NCI-H1436 (cell line): ENCODE results near the gene ELF1.
"Not testable (repeated sequence)": the region's sequence is repeated elsewhere in the genome, so short reads cannot be mapped to it uniquely, and the experiment has no call there.

Experiments
- DNase-seq: peaks from one replicate; lab custom pipeline; 2025; lab: John Stamatoyannopoulos, UW

Gene ELF1

DNA sequence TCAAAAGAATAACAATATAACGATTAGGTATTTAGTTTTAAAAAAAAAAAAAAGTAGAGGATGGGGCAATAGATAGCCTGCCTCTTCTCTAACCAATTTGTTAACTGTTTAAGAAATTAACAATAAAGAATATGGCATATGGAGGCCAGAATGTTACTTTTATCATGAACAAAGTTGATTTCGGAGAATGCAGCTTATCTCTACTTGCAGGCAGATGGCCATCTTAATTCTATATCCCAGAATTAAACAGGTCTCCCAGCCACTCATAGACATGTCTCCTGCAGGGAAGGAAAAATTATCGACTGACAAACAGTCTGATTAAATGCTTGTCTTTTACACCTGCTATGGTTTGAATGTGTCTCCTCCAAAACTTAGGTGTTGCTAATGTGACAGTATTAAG, 133.1 kb downstream of the ELF1 start:
- DNase-seq = no peak

DNA sequence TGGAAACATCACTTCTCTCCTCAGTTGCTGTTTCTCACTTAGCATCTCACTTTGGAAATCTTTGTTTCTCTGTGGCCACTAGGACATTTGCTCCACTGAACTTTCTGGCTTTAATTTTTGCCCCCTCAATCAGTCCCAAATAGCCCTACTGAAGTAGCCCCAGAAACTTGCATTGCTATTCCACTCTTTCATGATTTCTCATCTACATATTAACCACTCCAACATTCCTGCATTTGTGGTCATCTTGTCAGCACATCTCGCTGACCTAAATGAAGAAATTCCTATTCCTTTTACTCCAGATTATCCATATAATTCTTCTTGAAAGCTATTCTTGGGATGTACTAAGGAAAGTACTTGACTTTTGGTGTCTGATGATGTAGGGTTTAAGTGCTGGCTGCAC, 134.9 kb downstream of the ELF1 start:
- DNase-seq = not testable (repeated sequence)
